Sigmoid colon (tissue), 7 donors: ENCODE measurements around the gene BDKRB1. TPM values are rescaled to one million over a fixed set of nuclear protein-coding genes. Genes with fewer than 3 reads are reported as not detected.

Source experiments
- DNase-seq: peaks from one replicate; pipeline ENCODE4 v3.0.0-alpha.2; 2019
- H3K27ac ChIP-seq, 4 donors: fragments of 200-600 bp; sonication (generic); one replicate each; pipeline ENCODE4 v1.5.1; 2016 to 2019; ENCODE audit warnings: mild to moderate bottlenecking in 1 of 4
- H3K27me3 ChIP-seq, 3 donors: fragments of 200-600 bp; sonication (generic); one replicate each; pipeline ENCODE4 v1.5.1; 2019; ENCODE audit warnings: mild to moderate bottlenecking in 1 of 3
- H3K36me3 ChIP-seq, 4 donors: fragments of 200-600 bp; sonication (generic); one replicate each; pipeline ENCODE4 v1.5.1; 2016 to 2019
- H3K4me1 ChIP-seq, 4 donors: fragments of 200-600 bp; sonication (generic); one replicate each; pipeline ENCODE4 v1.5.1; 2017 to 2019
- H3K4me3 ChIP-seq, 4 donors: fragments of 200-600 bp; sonication (generic); one replicate each; pipeline ENCODE4 v1.5.1; 2017 to 2019; ENCODE audit warnings: mild to moderate bottlenecking in 2 of 4, moderate library complexity in 1 of 4
- H3K9me3 ChIP-seq, 4 donors: fragments of 200-600 bp in 3 of 4; sonication (generic) in 3 of 4; one replicate each; pipeline versions ENCODE4 v1.5.1 to v1.6.1; 2013 to 2019
- CTCF ChIP-seq, 4 experiments: fragments of 450-650 bp in 3 of 4; fragments of 200-600 bp in 1 of 4; IDR thresholded peaks; one replicate each; pipeline ENCODE4 v1.5.1; 2016 to 2019; ENCODE audit warnings: antibody characterized with exemption in 4 of 4, mild to moderate bottlenecking in 3 of 4, moderate library complexity in 2 of 4
- EP300 ChIP-seq, 4 donors: sonication (generic); formaldehyde crosslinking; IDR thresholded peaks; one replicate each; pipeline ENCODE4 v1.6.1; 2017; ENCODE audit warnings: antibody characterized with exemption in 4 of 4
- POLR2A ChIP-seq, 2 donors: fragments of 450-650 bp; IDR thresholded peaks; one replicate each; pipeline ENCODE4 v1.6.1; 2016; ENCODE audit warnings: antibody characterized with exemption in 2 of 2, mild to moderate bottlenecking in 2 of 2, moderate library complexity in 2 of 2
- POLR2AphosphoS5 ChIP-seq, 4 donors: sonication (generic); formaldehyde crosslinking; IDR thresholded peaks; one replicate each; pipeline ENCODE4 v1.6.1; 2017; ENCODE audit warnings: antibody characterized with exemption in 4 of 4
- WGBS, 2 donors: extraction: QIAGEN DNeasy Blood & Tissue Kit; methylation state at CpG; one replicate each; pipeline ENCODE4 v1.1.7; 2013; 5-methylcytosine and 5-hydroxymethylcytosine counted together
- intact Hi-C: fragments of 100-400 bp; cut with DNase I; formaldehyde crosslinking; loops from one replicate; pipeline ENCODE4 v1.15.1; 2023
- polyA plus RNA-seq, 3 donors: library from polyadenylated mRNA; stranded (reverse); fragments of 200-250 nt; gene quantifications; one replicate each; pipeline ENCODE4 v1.2.3, GENCODE V29; 2013
- total RNA-seq, 4 donors: library from RNA; depleted of rRNA; stranded (reverse); fragments of >200 nt; gene quantifications; one replicate each; pipeline ENCODE4 v1.1.0, GENCODE V29; 2016
- donor health status: healthy with polysubstance abuse.
- donor health status: Bipolar disorder and iron deficiency.
- donor health status: healthy.

Gene BDKRB1
- total and polyA plus RNA-seq, 7 donors, result 0.33 to 4.9 (median 2.4) TPM

GRCh38 chr14:96247031-96247430, 9.0 kb upstream of the BDKRB1 start:
- Histone ChIP-seq H3K4me3 (no peak overlapping the region), H3K9me3 (no peaks in the 10 kb centered on the region)
- TF ChIP-seq EP300 (IDR thresholded peaks at IDR 0.05), result no peak

GRCh38 chr14:96249029-96249428, 7.0 kb upstream of the BDKRB1 start:
- TF ChIP-seq EP300 (IDR thresholded peaks at IDR 0.05) (peak in 3 of 4 donors; percentile 14 to 88 (median 66)), CTCF (IDR thresholded peaks at IDR 0.05) (no peak), POLR2A (IDR thresholded peaks at IDR 0.05) (no peak), POLR2AphosphoS5 (IDR thresholded peaks at IDR 0.05) (peak; percentile 72 to 93 (median 86))
- H3K9me3 ChIP-seq, result no peaks in the 10 kb centered on the region
- intact Hi-C loops, result no loop called here
- WGBS, 2 donors, result 50 to 80% methylated on average over 5 of the region's 5 CpGs
- peak overlapping the region; percentile 55 to 71 (median 65) for H3K27ac ChIP-seq
- no peaks in the 10 kb centered on the region for H3K36me3 ChIP-seq
- peak; percentile 90 for DNase-seq
- H3K4me3 ChIP-seq, result no peak overlapping the region
- H3K4me1 ChIP-seq, result peaks cover 0 to 40% (median 33%) of the 10 kb centered on the region in 4 donors
- H3K27me3 ChIP-seq, result no peaks in the 10 kb centered on the region

More at GRCh38 chr14:96247031-96247430, 9.0 kb upstream of the BDKRB1 start:
- H3K27ac ChIP-seq, result no peak overlapping the region
- intact Hi-C loops, result no loop called here
- no peak for DNase-seq
- peaks cover 0 to 1% (median under 1%) of the 10 kb centered on the region in 4 donors for H3K36me3 ChIP-seq
- peaks cover 0 to 20% (median 16%) of the 10 kb centered on the region in 4 donors for H3K4me1 ChIP-seq
- 91 to 92% methylated on average over 6 of the region's 6 CpGs for WGBS, 2 donors
- no peaks in the 10 kb centered on the region for H3K27me3 ChIP-seq

- Histone ChIP-seq H3K9me3 (no peaks in the 10 kb centered on the region), H3K36me3 (no peaks in the 10 kb centered on the region), H3K27me3 (no peaks in the 10 kb centered on the region), H3K4me3 (no peak overlapping the region), H3K4me1 (peaks cover 0 to 53% (median 47%) of the 10 kb centered on the region in 4 donors), H3K27ac (no peak overlapping the region)
- DNase-seq, result no peak
- TF ChIP-seq POLR2A (IDR thresholded peaks at IDR 0.05), result no peak
- TF ChIP-seq POLR2AphosphoS5 (IDR thresholded peaks at IDR 0.05), result no peak
- TF ChIP-seq CTCF (IDR thresholded peaks at IDR 0.05), result no peak
- no peak for TF ChIP-seq EP300 (IDR thresholded peaks at IDR 0.05)
- 36 to 68% methylated on average over 3 of the region's 3 CpGs for WGBS, 2 donors
- intact Hi-C loops, result no loop called here
Observed at GRCh38 chr14:96250485-96250884, 5.5 kb upstream of the BDKRB1 start.

- intact Hi-C loops, result no loop called here
- Histone ChIP-seq H3K27me3 (no peaks in the 10 kb centered on the region), H3K36me3 (no peaks in the 10 kb centered on the region), H3K27ac (peak overlapping the region in 1 of 4 donors; percentile 90), H3K4me3 (no peak overlapping the region), H3K9me3 (no peaks in the 10 kb centered on the region), H3K4me1 (peaks cover 0 to 63% (median 58%) of the 10 kb centered on the region in 4 donors)
- TF ChIP-seq POLR2A (IDR thresholded peaks at IDR 0.05), result no peak
- no peak for TF ChIP-seq EP300 (IDR thresholded peaks at IDR 0.05)
- no peak for TF ChIP-seq CTCF (IDR thresholded peaks at IDR 0.05)
- no peak for TF ChIP-seq POLR2AphosphoS5 (IDR thresholded peaks at IDR 0.05)
- 53 to 78% methylated on average over 4 of the region's 4 CpGs for whole genome bisulfite sequencing, 2 donors
- no peak for DNase-seq
Observed at GRCh38 chr14:96251656-96252155, 4.3 kb upstream of the BDKRB1 start.

- no peaks in the 10 kb centered on the region for H3K36me3 ChIP-seq
- DNase-seq, result no peak
- H3K4me3 ChIP-seq, result no peak overlapping the region
- TF ChIP-seq CTCF (IDR thresholded peaks at IDR 0.05) (no peak), POLR2AphosphoS5 (IDR thresholded peaks at IDR 0.05) (no peak), EP300 (IDR thresholded peaks at IDR 0.05) (no peak), POLR2A (IDR thresholded peaks at IDR 0.05) (no peak)
- 89 to 91% methylated on average over 19 of the region's 19 CpGs for WGBS, 2 donors
- intact Hi-C loops, result no loop called here
- H3K9me3 ChIP-seq, result no peaks in the 10 kb centered on the region
- peak overlapping the region; percentile 79 to 90 (median 84) for H3K27ac ChIP-seq
- H3K4me1 ChIP-seq, result peaks cover 0 to 66% (median 59%) of the 10 kb centered on the region in 4 donors
- H3K27me3 ChIP-seq, result no peaks in the 10 kb centered on the region
Observed at GRCh38 chr14:96252323-96252998, 3.5 kb upstream of the BDKRB1 start.
